Lower leg skin (tissue), 4 donors: ENCODE measurements around the gene SLC5A2. TPM values are rescaled to one million over a fixed set of nuclear protein-coding genes. Genes with fewer than 3 reads are reported as not detected.
"Not testable (repeated sequence)": the region's sequence is repeated elsewhere in the genome, so short reads cannot be mapped to it uniquely, and the experiment has no call there.

ENCODE experiments used
- DNase-seq, 2 donors: peaks; one replicate each; pipeline ENCODE4 v3.0.0-alpha.2; 2019; ENCODE audit warnings: low spot score in 2 of 2
- H3K4me3 ChIP-seq: fragments of 200-600 bp; sonication (generic); 2 replicates; pipeline ENCODE4 v1.5.1; 2017; ENCODE audit warnings: mild to moderate bottlenecking, low read depth; ENCODE audit not compliant: poor library complexity, severe bottlenecking
- CTCF ChIP-seq, 3 donors: fragments of 450-650 bp; IDR thresholded peaks; one replicate each; pipeline ENCODE4 v1.5.1; 2016; ENCODE audit warnings: antibody characterized with exemption in 3 of 3, mild to moderate bottlenecking in 3 of 3, moderate library complexity in 2 of 3
- WGBS, 2 donors: methylation state at CpG; one replicate each; pipeline ENCODE4 v1.1.5; 2018; 5-methylcytosine and 5-hydroxymethylcytosine counted together
- intact Hi-C: fragments of 100-400 bp; cut with DNase I; formaldehyde crosslinking; loops from one replicate; pipeline ENCODE4 v1.15.0; 2023; ENCODE audit warnings: low total_unique reads
- total RNA-seq, 4 donors: library from RNA; depleted of rRNA; stranded (reverse); fragments of >200 nt; gene quantifications; one replicate each; pipeline ENCODE4 v1.1.0, GENCODE V29; 2016

Gene SLC5A2
- total RNA-seq, 4 donors from 2014 or later: 0.17 to 0.27 (median 0.21) TPM

- DNase-seq: peak in 1 of 2 donors; percentile 85
- intact Hi-C loops: no loop called here
- no peak overlapping the region for H3K4me3 ChIP-seq
- no peak for TF ChIP-seq CTCF (IDR thresholded peaks at IDR 0.05)
- 10 to 16% methylated on average over 18 to 49 of the region's 57 CpGs for WGBS, 2 donors
Observed at GRCh38 chr16:31537362-31538242, 54.7 kb downstream of the SLC5A2 start.

GRCh38 chr16:31538243-31538598, 55.3 kb downstream of the SLC5A2 start:
- WGBS, 2 donors: 66 to 71% methylated on average over 7 of the region's 7 CpGs
- H3K4me3 ChIP-seq, intact Hi-C loops, DNase-seq: not testable (repeated sequence)

GRCh38 chr16:31539762-31540161, 56.8 kb downstream of the SLC5A2 start:
- DNase-seq, H3K4me3 ChIP-seq, intact Hi-C loops: not testable (repeated sequence)
- 65 to 78% methylated on average over 4 of the region's 4 CpGs for WGBS, 2 donors

Other genes with a start within 250 kb of the SLC5A2 start
- 1 to 10 TPM; 1.5 to 7.7 (median 4.1) TPM for gene ITGAM, start 223.1 kb upstream of the SLC5A2 start, total RNA-seq
- gene ITGAX, start 127.9 kb upstream of the SLC5A2 start, total RNA-seq: 1 to 10 TPM in 2 of 4 donors, under 1 TPM in 2; 0.30 to 3.3 (median 1.1) TPM
- not detected for gene ITGAD, start 89.8 kb upstream of the SLC5A2 start, total RNA-seq
- gene COX6A2, start 54.8 kb upstream of the SLC5A2 start, total RNA-seq: not detected
- 1 to 10 TPM; 1.2 to 1.7 (median 1.6) TPM for gene ZNF843, start 40.3 kb upstream of the SLC5A2 start, total RNA-seq
- gene ARMC5, start 23.6 kb upstream of the SLC5A2 start, total RNA-seq: 10 to 100 TPM; 11.2 to 13.8 (median 13.3) TPM
- 10 to 100 TPM; 15.1 to 34.1 (median 22.7) TPM for gene TGFB1I1, start 11.0 kb upstream of the SLC5A2 start, total RNA-seq
- 10 to 100 TPM; 50.5 to 56.4 (median 52.7) TPM for gene RUSF1, start 25.3 kb downstream of the SLC5A2 start, total RNA-seq
- gene AHSP, start 44.8 kb downstream of the SLC5A2 start, total RNA-seq: not detected